ENCODE data around the gene ZSCAN21. TPM values are rescaled to one million over a fixed set of nuclear protein-coding genes. Genes with fewer than 3 reads are reported as not detected.

Gene ZSCAN21
- polyA plus RNA-seq, 3 donors, result 1.5 to 4.6 (median 4.4) TPM

- no peak for TF ChIP-seq CTCF (IDR thresholded peaks at IDR 0.05)
- Histone ChIP-seq H3K79me2 (ENCODE audit: insufficient read depth, low read length) (peaks cover 37% of the 10 kb centered on the region), H2AFZ (ENCODE audit: insufficient read depth, low read depth, low read length, poor library complexity, severe bottlenecking) (no peak overlapping the region), H3K36me3 (replicated peaks in 1 of 2; ENCODE audit: control insufficient read depth in 1 of 2, insufficient read depth in 2 of 2, low read length in 2 of 2) (peaks cover 87 to 92% of the 10 kb centered on the region in 2 donors), H3K9me3 (replicated peaks in 1 of 2; ENCODE audit: control insufficient read depth in 1 of 2, insufficient read depth in 1 of 2, low read length in 2 of 2) (no peaks in the 10 kb centered on the region), H3K9ac (ENCODE audit: insufficient read depth, low read length, poor library complexity, severe bottlenecking) (no peak overlapping the region), H3K27ac (ENCODE audit: low read depth in 1 of 2, low read length in 2 of 2) (no peak overlapping the region), H3K4me3 (replicated peaks in 1 of 3; ENCODE audit: low read depth in 2 of 3, low read length in 3 of 3) (no peak overlapping the region), H3K27me3 (ENCODE audit: control insufficient read depth in 2 of 2, insufficient read depth in 2 of 2, low read length in 2 of 2) (no peaks in the 10 kb centered on the region), H3K4me1 (ENCODE audit: control insufficient read depth in 1 of 2, insufficient read depth in 2 of 2, low read length in 2 of 2) (peaks cover 9 to 10% of the 10 kb centered on the region in 2 donors), H4K20me1 (ENCODE audit: insufficient read depth, low read length) (no peaks in the 10 kb centered on the region), H3K4me2 (replicated peaks; ENCODE audit: extremely low read depth, low read length, poor library complexity, severe bottlenecking) (no peak overlapping the region)
- peaks cover 88 to 92% of the 10 kb centered on the region in 2 donors for H3K36me3 Mint-ChIP-seq
- no peaks in the 10 kb centered on the region for H3K9me3 Mint-ChIP-seq
- H3K4me3 Mint-ChIP-seq, result no peak overlapping the region
- intact Hi-C loops (cut with micrococcal nuclease), result no loop called here
- 100% methylated on average over 2 of the region's 9 CpGs for WGBS (ENCODE audit: insufficient coverage)
- peaks cover 14% of the 10 kb centered on the region for H3K4me1 Mint-ChIP-seq
- DNase-seq, result no peak
- H3K27ac Mint-ChIP-seq, result peak overlapping the region in 1 of 7 donors; percentile 77
- no peaks in the 10 kb centered on the region for H3K27me3 Mint-ChIP-seq (ENCODE audit: low read depth in 3 of 3)
Observed at GRCh38 chr7:100095289-100095688, 45.7 kb downstream of the ZSCAN21 start.

- WGBS (ENCODE audit: insufficient coverage), result 95% methylated on average over 13 of the region's 17 CpGs
- H4K20me1 ChIP-seq (ENCODE audit: insufficient read depth, low read length), result no peaks in the 10 kb centered on the region
- H3K4me1 Mint-ChIP-seq, result peaks cover 14% of the 10 kb centered on the region
Observed at GRCh38 chr7:100095704-100096103, 46.1 kb downstream of the ZSCAN21 start.

More at GRCh38 chr7:100095704-100096103, 46.1 kb downstream of the ZSCAN21 start:
- no peak for DNase-seq
- no peaks in the 10 kb centered on the region for H3K27me3 ChIP-seq (ENCODE audit: control insufficient read depth in 2 of 2, insufficient read depth in 2 of 2, low read length in 2 of 2)
- H3K4me2 ChIP-seq (replicated peaks; ENCODE audit: extremely low read depth, low read length, poor library complexity, severe bottlenecking), result no peak overlapping the region
- H3K9me3 ChIP-seq (replicated peaks in 1 of 2; ENCODE audit: control insufficient read depth in 1 of 2, insufficient read depth in 1 of 2, low read length in 2 of 2), result no peaks in the 10 kb centered on the region
- Mint-ChIP-seq H3K36me3 (peaks cover 83 to 89% of the 10 kb centered on the region in 2 donors), H3K4me3 (no peak overlapping the region), H3K27me3 (ENCODE audit: low read depth in 3 of 3) (no peaks in the 10 kb centered on the region), H3K9me3 (no peaks in the 10 kb centered on the region), H3K27ac (peak overlapping the region in 3 of 7 donors; percentile 10 to 77 (median 62))
- no peak overlapping the region for H3K4me3 ChIP-seq (replicated peaks in 1 of 3; ENCODE audit: low read depth in 2 of 3, low read length in 3 of 3)
- no peak overlapping the region for H3K27ac ChIP-seq (ENCODE audit: low read depth in 1 of 2, low read length in 2 of 2)
- H3K9ac ChIP-seq (ENCODE audit: insufficient read depth, low read length, poor library complexity, severe bottlenecking), result no peak overlapping the region
- H3K4me1 ChIP-seq (ENCODE audit: control insufficient read depth in 1 of 2, insufficient read depth in 2 of 2, low read length in 2 of 2), result peaks cover 9 to 10% of the 10 kb centered on the region in 2 donors
- peaks cover 82 to 88% of the 10 kb centered on the region in 2 donors for H3K36me3 ChIP-seq (replicated peaks in 1 of 2; ENCODE audit: control insufficient read depth in 1 of 2, insufficient read depth in 2 of 2, low read length in 2 of 2)
- no peak overlapping the region for H2AFZ ChIP-seq (ENCODE audit: insufficient read depth, low read depth, low read length, poor library complexity, severe bottlenecking)
- TF ChIP-seq CTCF (IDR thresholded peaks at IDR 0.05), result no peak
- intact Hi-C loops (cut with micrococcal nuclease), result no loop called here
- peaks cover 39% of the 10 kb centered on the region for H3K79me2 ChIP-seq (ENCODE audit: insufficient read depth, low read length)
